ENCODE measurements around the gene TP63. TPM values are rescaled to one million over a fixed set of nuclear protein-coding genes. Genes with fewer than 3 reads are reported as not detected.

TP63 gene
- total RNA-seq, 1 donor: 1.8 TPM

- Histone ChIP-seq H3K4me3 (ENCODE audit: insufficient read depth, low read length) (no peak overlapping the region), H4K20me1 (ENCODE audit: insufficient read depth, low read length) (no peaks in the 10 kb centered on the region), H2AFZ (ENCODE audit: low read length) (no peak overlapping the region), H3K4me2 (ENCODE audit: insufficient read depth, low read length) (no peak overlapping the region), H3K9me3 (ENCODE audit: low read depth, low read length) (no peaks in the 10 kb centered on the region), H3K27ac (ENCODE audit: low read depth, low read length) (no peak overlapping the region), H3K79me2 (ENCODE audit: insufficient read depth, low read length) (no peaks in the 10 kb centered on the region), H3K27me3 (ENCODE audit: insufficient read depth, low read length) (no peaks in the 10 kb centered on the region), H3K4me1 (ENCODE audit: insufficient read depth, low read length) (no peaks in the 10 kb centered on the region), H3K36me3 (ENCODE audit: insufficient read depth, low read length) (no peaks in the 10 kb centered on the region)
- DNase-seq (ENCODE audit: insufficient read length, low spot score, missing footprints): no peak
- no peak for TF ChIP-seq CTCF (IDR thresholded peaks at IDR 0.05; ENCODE audit: extremely low read depth, low read depth, low read length)
Measured at GRCh38 chr3:189830401-189830800, 199.2 kb downstream of the TP63 start.

- Histone ChIP-seq H4K20me1 (ENCODE audit: insufficient read depth, low read length) (no peaks in the 10 kb centered on the region), H3K27me3 (ENCODE audit: insufficient read depth, low read length) (no peaks in the 10 kb centered on the region), H3K79me2 (ENCODE audit: insufficient read depth, low read length) (no peaks in the 10 kb centered on the region), H2AFZ (ENCODE audit: low read length) (no peak overlapping the region), H3K4me2 (ENCODE audit: insufficient read depth, low read length) (no peak overlapping the region), H3K27ac (ENCODE audit: low read depth, low read length) (no peak overlapping the region), H3K4me1 (ENCODE audit: insufficient read depth, low read length) (no peaks in the 10 kb centered on the region), H3K4me3 (ENCODE audit: insufficient read depth, low read length) (no peak overlapping the region), H3K36me3 (ENCODE audit: insufficient read depth, low read length) (no peaks in the 10 kb centered on the region), H3K9me3 (ENCODE audit: low read depth, low read length) (no peaks in the 10 kb centered on the region)
- DNase-seq (ENCODE audit: insufficient read length, low spot score, missing footprints): no peak
- no peak for TF ChIP-seq CTCF (IDR thresholded peaks at IDR 0.05; ENCODE audit: extremely low read depth, low read depth, low read length)
Measured at GRCh38 chr3:189833266-189833665, 202.1 kb downstream of the TP63 start.

- Histone ChIP-seq H3K4me2 (ENCODE audit: insufficient read depth, low read length) (no peak overlapping the region), H3K27me3 (ENCODE audit: insufficient read depth, low read length) (no peaks in the 10 kb centered on the region), H3K4me1 (ENCODE audit: insufficient read depth, low read length) (no peaks in the 10 kb centered on the region), H3K36me3 (ENCODE audit: insufficient read depth, low read length) (no peaks in the 10 kb centered on the region), H3K79me2 (ENCODE audit: insufficient read depth, low read length) (no peaks in the 10 kb centered on the region), H4K20me1 (ENCODE audit: insufficient read depth, low read length) (no peaks in the 10 kb centered on the region), H3K27ac (ENCODE audit: low read depth, low read length) (no peak overlapping the region), H2AFZ (ENCODE audit: low read length) (no peak overlapping the region), H3K9me3 (ENCODE audit: low read depth, low read length) (no peaks in the 10 kb centered on the region), H3K4me3 (ENCODE audit: insufficient read depth, low read length) (no peak overlapping the region)
- no peak for DNase-seq (ENCODE audit: insufficient read length, low spot score, missing footprints)
- no peak for TF ChIP-seq CTCF (IDR thresholded peaks at IDR 0.05; ENCODE audit: extremely low read depth, low read depth, low read length)
Measured at GRCh38 chr3:189833996-189834395, 202.8 kb downstream of the TP63 start.

- no peak for TF ChIP-seq CTCF (IDR thresholded peaks at IDR 0.05; ENCODE audit: extremely low read depth, low read depth, low read length)
- no peak overlapping the region for H2AFZ ChIP-seq (ENCODE audit: low read length)
- no peaks in the 10 kb centered on the region for H3K79me2 ChIP-seq (ENCODE audit: insufficient read depth, low read length)
- DNase-seq (ENCODE audit: insufficient read length, low spot score, missing footprints): no peak
- H3K27me3 ChIP-seq (ENCODE audit: insufficient read depth, low read length): no peaks in the 10 kb centered on the region
- no peaks in the 10 kb centered on the region for H3K9me3 ChIP-seq (ENCODE audit: low read depth, low read length)
- no peaks in the 10 kb centered on the region for H3K36me3 ChIP-seq (ENCODE audit: insufficient read depth, low read length)
- no peak overlapping the region for H3K27ac ChIP-seq (ENCODE audit: low read depth, low read length)
- H3K4me1 ChIP-seq (ENCODE audit: insufficient read depth, low read length): peaks cover 4% of the 10 kb centered on the region
- H3K4me3 ChIP-seq (ENCODE audit: insufficient read depth, low read length): no peak overlapping the region
- no peak overlapping the region for H3K4me2 ChIP-seq (ENCODE audit: insufficient read depth, low read length)
- no peaks in the 10 kb centered on the region for H4K20me1 ChIP-seq (ENCODE audit: insufficient read depth, low read length)
Measured at GRCh38 chr3:189834462-189834861, 203.3 kb downstream of the TP63 start.

Data from osteoblast (primary cell).